Measurements from ENCODE around the gene HES6.

DNA sequence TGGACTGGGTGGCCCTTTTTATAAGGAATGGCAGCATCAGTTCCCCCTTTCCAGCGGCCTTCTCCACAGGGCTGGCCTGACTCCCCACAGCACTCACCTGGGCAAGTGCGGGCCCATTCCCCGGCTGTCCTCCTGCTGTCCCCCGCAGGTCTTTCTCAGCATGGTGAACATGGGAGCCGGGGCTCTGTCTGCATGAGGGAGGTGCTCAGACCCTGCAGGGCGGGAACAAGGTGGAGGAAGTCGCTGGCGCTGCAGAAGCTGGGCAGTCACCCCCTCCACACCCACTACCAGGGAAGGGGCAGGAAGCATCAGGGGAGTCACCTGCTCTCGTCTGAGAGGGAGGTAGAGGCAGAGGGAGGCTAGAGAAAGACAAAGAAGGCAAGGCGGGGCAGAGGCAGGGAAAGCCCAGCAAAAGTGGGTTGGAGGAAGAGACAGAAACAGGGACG is 12.2 kb downstream of the HES6 start:
- TF ChIP-seq POLR2AphosphoS5 (IDR thresholded peaks at IDR 0.05; ENCODE audit: insufficient read depth in 1 of 2, low read depth in 1 of 2) (no peak), POLR2A (IDR thresholded peaks at IDR 0.05) (no peak)
- TF ChIP-seq, protein P1, sequence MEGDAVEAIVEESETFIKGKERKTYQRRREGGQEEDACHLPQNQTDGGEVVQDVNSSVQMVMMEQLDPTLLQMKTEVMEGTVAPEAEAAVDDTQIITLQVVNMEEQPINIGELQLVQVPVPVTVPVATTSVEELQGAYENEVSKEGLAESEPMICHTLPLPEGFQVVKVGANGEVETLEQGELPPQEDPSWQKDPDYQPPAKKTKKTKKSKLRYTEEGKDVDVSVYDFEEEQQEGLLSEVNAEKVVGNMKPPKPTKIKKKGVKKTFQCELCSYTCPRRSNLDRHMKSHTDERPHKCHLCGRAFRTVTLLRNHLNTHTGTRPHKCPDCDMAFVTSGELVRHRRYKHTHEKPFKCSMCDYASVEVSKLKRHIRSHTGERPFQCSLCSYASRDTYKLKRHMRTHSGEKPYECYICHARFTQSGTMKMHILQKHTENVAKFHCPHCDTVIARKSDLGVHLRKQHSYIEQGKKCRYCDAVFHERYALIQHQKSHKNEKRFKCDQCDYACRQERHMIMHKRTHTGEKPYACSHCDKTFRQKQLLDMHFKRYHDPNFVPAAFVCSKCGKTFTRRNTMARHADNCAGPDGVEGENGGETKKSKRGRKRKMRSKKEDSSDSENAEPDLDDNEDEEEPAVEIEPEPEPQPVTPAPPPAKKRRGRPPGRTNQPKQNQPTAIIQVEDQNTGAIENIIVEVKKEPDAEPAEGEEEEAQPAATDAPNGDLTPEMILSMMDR (IDR thresholded peaks at IDR 0.05), result no peak

Data from vagina (tissue), 2 donors.